A673 (cell line): ENCODE data around the gene CLEC16A.

Source experiments
- EZH2 ChIP-seq: fragments of 200-600 bp; sonication (generic); IDR thresholded peaks from 2 replicates; pipeline ENCODE4 v1.6.1; 2017; ENCODE audit warnings: borderline replicate concordance, low read depth, mild to moderate bottlenecking, mixed read lengths, antibody characterized with exemption, low read length; ENCODE audit not compliant: poor library complexity, severe bottlenecking
- TF ChIP-seq, protein P1 (sequence below): fragments of 300-800, 200-600 bp; sonication (generic); conservative IDR thresholded peaks from 2 replicates; pipeline ENCODE4 v1.5.1; 2017; ENCODE audit warnings: low read depth, mild to moderate bottlenecking, antibody characterized with exemption, low read length, moderate library complexity, mixed read lengths

DNA sequence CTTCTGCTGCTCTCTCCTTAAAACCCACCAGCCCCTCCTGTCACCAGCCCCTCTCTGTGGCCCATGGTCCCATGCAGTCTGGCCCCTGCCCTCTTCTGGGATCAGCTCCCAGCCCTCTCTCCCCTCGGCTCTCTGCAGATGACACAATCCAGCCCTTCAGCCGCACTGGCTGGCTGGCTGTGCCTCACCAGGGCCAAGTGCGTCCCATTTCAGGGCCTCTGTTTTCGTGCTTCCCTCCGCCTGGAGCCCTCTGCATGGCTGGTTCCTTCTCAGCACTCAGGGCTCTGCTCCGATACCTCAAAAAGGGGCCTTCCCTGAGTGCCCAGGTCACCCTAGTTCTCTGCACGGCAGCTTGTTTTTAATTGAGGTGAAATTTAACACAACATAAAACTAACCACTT lies 187.3 kb downstream of the CLEC16A start:
- no peak for TF ChIP-seq EZH2
- TF ChIP-seq, protein P1, sequence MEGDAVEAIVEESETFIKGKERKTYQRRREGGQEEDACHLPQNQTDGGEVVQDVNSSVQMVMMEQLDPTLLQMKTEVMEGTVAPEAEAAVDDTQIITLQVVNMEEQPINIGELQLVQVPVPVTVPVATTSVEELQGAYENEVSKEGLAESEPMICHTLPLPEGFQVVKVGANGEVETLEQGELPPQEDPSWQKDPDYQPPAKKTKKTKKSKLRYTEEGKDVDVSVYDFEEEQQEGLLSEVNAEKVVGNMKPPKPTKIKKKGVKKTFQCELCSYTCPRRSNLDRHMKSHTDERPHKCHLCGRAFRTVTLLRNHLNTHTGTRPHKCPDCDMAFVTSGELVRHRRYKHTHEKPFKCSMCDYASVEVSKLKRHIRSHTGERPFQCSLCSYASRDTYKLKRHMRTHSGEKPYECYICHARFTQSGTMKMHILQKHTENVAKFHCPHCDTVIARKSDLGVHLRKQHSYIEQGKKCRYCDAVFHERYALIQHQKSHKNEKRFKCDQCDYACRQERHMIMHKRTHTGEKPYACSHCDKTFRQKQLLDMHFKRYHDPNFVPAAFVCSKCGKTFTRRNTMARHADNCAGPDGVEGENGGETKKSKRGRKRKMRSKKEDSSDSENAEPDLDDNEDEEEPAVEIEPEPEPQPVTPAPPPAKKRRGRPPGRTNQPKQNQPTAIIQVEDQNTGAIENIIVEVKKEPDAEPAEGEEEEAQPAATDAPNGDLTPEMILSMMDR = no peak
